HG02571 (cell line): ENCODE data around the gene UNC80.

ENCODE experiments used
- ATAC-seq: cut with Tn5 transposase; IDR thresholded peaks from one replicate; pipeline ENCODE4 v1.9.1; 2021; ENCODE audit warnings: mild to moderate bottlenecking, moderate library complexity; ENCODE audit not compliant: unreplicated experiment

UNC80 gene

GRCh38 chr2:209805351-209805750 is 33.7 kb downstream of the UNC80 start:
- ATAC-seq = no peak

- no peak for ATAC-seq
These were observed 34.7 kb downstream of the UNC80 start for GRCh38 chr2:209806318-209806717.

- no peak for ATAC-seq
These were observed 36.9 kb downstream of the UNC80 start for GRCh38 chr2:209808521-209808920.

GRCh38 chr2:209809256-209809655 is 37.6 kb downstream of the UNC80 start:
- no peak for ATAC-seq

DNA sequence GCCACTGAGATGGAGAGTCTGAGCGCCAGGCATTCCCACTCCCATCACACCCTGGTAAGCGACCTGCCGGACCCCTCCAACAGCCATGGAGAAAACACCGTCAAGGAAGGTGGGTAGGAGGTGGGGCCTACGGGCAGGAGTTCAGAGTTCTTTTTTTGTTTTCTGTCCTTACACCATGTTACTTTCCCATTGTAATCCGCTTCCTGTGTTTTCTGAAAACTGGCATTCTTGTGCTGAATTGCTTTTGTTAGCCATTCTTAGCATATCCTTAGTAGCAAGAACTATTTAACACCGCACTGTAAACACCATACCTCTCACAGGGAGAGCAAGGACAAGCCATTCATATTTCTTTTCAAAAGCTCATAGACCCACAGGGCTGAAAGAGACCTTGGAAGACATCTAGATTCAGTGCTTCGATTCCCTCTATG is 46.2 kb downstream of the UNC80 start:
- ATAC-seq = no peak

DNA sequence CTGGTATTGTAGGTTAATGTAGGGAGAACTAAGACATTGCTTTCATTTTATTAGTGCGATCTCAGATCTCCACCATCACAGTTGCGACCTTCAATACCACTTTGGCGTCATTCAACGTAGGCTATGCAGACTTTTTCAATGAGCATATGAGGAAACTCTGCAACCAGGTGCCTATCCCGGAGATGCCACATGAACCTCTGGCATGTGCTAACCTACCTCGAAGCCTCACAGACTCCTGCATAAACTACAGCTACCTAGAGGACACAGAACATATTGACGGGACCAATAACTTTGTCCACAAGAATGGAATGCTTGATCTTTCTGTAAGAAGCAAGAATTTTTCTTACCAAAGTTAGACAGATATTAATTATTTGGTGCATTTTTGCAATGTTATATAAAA is 47.3 kb downstream of the UNC80 start:
- no peak for ATAC-seq

DNA sequence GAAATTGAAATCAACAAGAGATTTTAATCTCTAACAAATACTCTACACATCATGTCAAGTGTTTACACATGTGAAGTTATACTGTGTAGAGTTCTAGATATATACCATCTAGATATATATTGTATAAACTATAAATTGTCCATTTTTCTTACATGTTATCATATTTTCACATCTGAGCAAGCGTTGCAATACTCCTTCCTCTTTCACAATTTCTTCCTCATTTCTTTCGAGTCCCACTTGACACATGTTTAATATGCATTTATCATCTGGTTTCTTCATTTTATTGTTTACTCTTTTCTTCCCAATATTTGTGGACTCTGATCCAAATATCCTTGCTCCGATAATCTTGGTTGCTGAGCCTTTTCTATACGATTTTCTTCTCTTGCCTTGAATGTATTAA is 50.2 kb downstream of the UNC80 start:
- no peak for ATAC-seq

GRCh38 chr2:209823484-209823883 is 51.9 kb downstream of the UNC80 start:
- ATAC-seq = no peak

GRCh38 chr2:209824391-209824790 is 52.8 kb downstream of the UNC80 start:
- no peak for ATAC-seq

GRCh38 chr2:209830722-209831465 is 59.3 kb downstream of the UNC80 start:
- ATAC-seq = no peak

- ATAC-seq = no peak
These were observed 63.1 kb downstream of the UNC80 start for GRCh38 chr2:209834767-209835166.

GRCh38 chr2:209840434-209840833 is 68.8 kb downstream of the UNC80 start:
- no peak for ATAC-seq

GRCh38 chr2:209845666-209846065 is 74.0 kb downstream of the UNC80 start:
- ATAC-seq = no peak

- no peak for ATAC-seq
These were observed 93.2 kb downstream of the UNC80 start for GRCh38 chr2:209864716-209865295.

DNA sequence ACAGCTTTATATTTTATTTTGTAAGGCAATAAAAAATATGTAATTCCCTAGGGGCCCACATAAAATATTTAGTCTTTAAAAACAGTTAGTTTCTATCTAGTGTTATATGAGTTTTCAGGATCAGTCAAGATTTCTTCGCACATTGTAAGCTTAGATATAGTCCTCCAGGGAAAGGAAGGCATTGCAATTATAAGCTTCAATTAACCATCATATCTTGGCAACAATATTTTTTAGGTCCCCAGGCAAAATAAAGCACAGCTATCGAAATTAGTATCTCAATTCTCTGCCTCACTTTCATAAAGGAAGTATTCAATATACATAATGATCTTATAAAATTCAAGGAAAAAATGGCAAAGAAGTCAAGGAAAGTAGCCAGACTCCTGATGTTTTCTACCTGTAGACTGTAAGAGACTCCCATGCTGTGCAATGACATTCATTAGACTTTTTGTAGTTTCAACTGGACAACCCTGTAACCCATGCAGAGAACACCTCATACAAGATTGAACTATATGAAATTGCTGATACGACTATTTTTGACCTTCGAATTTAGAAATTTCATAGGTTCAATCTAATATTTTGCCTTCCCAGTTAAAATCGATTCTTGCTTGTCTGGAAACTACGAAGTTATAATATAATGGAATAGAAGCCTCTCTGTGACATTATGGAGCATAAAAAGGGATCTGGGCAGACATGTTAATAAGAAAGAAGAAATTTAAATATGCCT is 96.8 kb downstream of the UNC80 start:
- ATAC-seq = no peak

- no peak for ATAC-seq
These were observed 98.4 kb downstream of the UNC80 start for GRCh38 chr2:209870067-209870466.

- no peak for ATAC-seq
These were observed 101.0 kb downstream of the UNC80 start for GRCh38 chr2:209872675-209873074.

GRCh38 chr2:209875270-209875669 is 103.6 kb downstream of the UNC80 start:
- ATAC-seq = no peak

GRCh38 chr2:209876211-209876610 is 104.6 kb downstream of the UNC80 start:
- ATAC-seq = no peak

GRCh38 chr2:209878701-209879100 is 107.1 kb downstream of the UNC80 start:
- ATAC-seq = no peak

DNA sequence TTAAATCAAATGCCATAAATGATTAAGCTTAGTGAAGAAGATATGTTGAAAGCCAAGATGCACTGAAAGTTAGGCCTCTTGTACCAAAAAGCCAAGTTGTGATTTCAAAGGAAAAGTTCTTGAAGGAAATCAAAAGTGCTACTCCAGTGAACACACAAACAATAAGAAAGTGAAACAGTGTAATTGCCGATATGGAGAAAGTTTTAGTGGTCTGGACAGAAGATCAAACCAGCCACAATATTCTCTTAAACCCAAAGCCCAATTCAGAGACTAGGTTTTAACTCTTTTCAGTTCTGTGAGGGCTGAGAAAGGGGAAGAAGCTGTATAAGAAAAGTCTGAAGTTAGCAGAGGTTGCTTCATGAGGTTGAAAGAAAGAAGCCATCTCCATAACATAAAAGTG is 129.0 kb downstream of the UNC80 start:
- no peak for ATAC-seq

GRCh38 chr2:209901172-209901571 is 129.5 kb downstream of the UNC80 start:
- ATAC-seq = no peak
